Neural progenitor cell (in vitro differentiated cells): ENCODE data around the gene GMFB.

ENCODE experiments used
- CTCF ChIP-seq: fragments of 200-600 bp; sonication (generic); IDR thresholded peaks from 2 replicates; pipeline ENCODE4 v1.5.1; 2017; ENCODE audit warnings: antibody characterized with exemption, mild to moderate bottlenecking
- EZH2 ChIP-seq: fragments of 200-600 bp; sonication (generic); IDR thresholded peaks from 2 replicates; pipeline ENCODE4 v1.6.1; 2017; ENCODE audit warnings: antibody characterized with exemption, mild to moderate bottlenecking, moderate library complexity
- EZH2phosphoT487 ChIP-seq: fragments of 200-600 bp; sonication (generic); IDR thresholded peaks from 2 replicates; pipeline ENCODE4 v1.6.1; 2017; ENCODE audit warnings: antibody characterized with exemption

GRCh38 chr14:54480830-54481562 is 7.8 kb downstream of the GMFB start:
- TF ChIP-seq CTCF (no peak), EZH2 (no peak), EZH2phosphoT487 (no peak)
